Nephron progenitor cell (in vitro differentiated cells): ENCODE data around the gene SLC35F3.
"Not testable (repeated sequence)": the region's sequence is repeated elsewhere in the genome, so short reads cannot be mapped to it uniquely, and the experiment has no call there.

Source experiments
- DNase-seq: peaks from one replicate; pipeline ENCODE4 v3.0.0; 2021
- H3K27ac Mint-ChIP-seq: 2 replicates; pipeline ENCODE4 v1.8.0; 2021; ENCODE audit warnings: mild to moderate bottlenecking, moderate library complexity, mixed read lengths
- H3K27me3 Mint-ChIP-seq: 2 replicates; pipeline ENCODE4 v1.8.0; 2021; ENCODE audit warnings: mild to moderate bottlenecking, low read depth, mixed read lengths; ENCODE audit not compliant: poor library complexity
- H3K36me3 Mint-ChIP-seq: 2 replicates; pipeline ENCODE4 v1.8.0; 2021; ENCODE audit warnings: low read depth, mixed read lengths
- H3K4me1 Mint-ChIP-seq: 2 replicates; pipeline ENCODE4 v1.8.0; 2021; ENCODE audit warnings: mixed read lengths
- H3K4me3 Mint-ChIP-seq: 2 replicates; pipeline ENCODE4 v1.8.0; 2021; ENCODE audit warnings: mild to moderate bottlenecking, moderate library complexity, mixed read lengths
- H3K9me3 Mint-ChIP-seq: 2 replicates; pipeline ENCODE4 v1.8.0; 2021; ENCODE audit warnings: mild to moderate bottlenecking, moderate library complexity, mixed read lengths
- CTCF ChIP-seq: fragments of 200-600 bp; sonication (generic); IDR thresholded peaks from 2 replicates; pipeline ENCODE4 v1.5.0; 2021; ENCODE audit warnings: antibody characterized with exemption

SLC35F3 gene

GRCh38 chr1:234241941-234242490 is 337.5 kb downstream of the SLC35F3 start:
- peaks cover 5% of the 10 kb centered on the region for H3K9me3 Mint-ChIP-seq
- H3K27ac Mint-ChIP-seq: no peak overlapping the region
- H3K4me1 Mint-ChIP-seq: no peaks in the 10 kb centered on the region

GRCh38 chr1:234243521-234244260 is 339.2 kb downstream of the SLC35F3 start:
- Mint-ChIP-seq H3K27me3 (peaks cover 12% of the 10 kb centered on the region), H3K27ac (no peak overlapping the region), H3K36me3 (no peaks in the 10 kb centered on the region), H3K9me3 (peaks cover 22% of the 10 kb centered on the region), H3K4me1 (no peaks in the 10 kb centered on the region), H3K4me3 (no peak overlapping the region)
- no peak for DNase-seq
- TF ChIP-seq CTCF: no peak

More at GRCh38 chr1:234241941-234242490, 337.5 kb downstream of the SLC35F3 start:
- H3K36me3 Mint-ChIP-seq: no peaks in the 10 kb centered on the region
- H3K4me3 Mint-ChIP-seq: no peak overlapping the region
- no peak for DNase-seq
- TF ChIP-seq CTCF: no peak
- peaks cover 14% of the 10 kb centered on the region for H3K27me3 Mint-ChIP-seq

GRCh38 chr1:234244482-234244881 is 340.0 kb downstream of the SLC35F3 start:
- Mint-ChIP-seq H3K9me3 (peaks cover 29% of the 10 kb centered on the region), H3K27me3 (peaks cover 9% of the 10 kb centered on the region), H3K27ac (no peak overlapping the region), H3K4me3 (no peak overlapping the region), H3K36me3 (no peaks in the 10 kb centered on the region), H3K4me1 (no peaks in the 10 kb centered on the region)
- no peak for DNase-seq
- no peak for TF ChIP-seq CTCF

GRCh38 chr1:234246638-234247116 is 342.2 kb downstream of the SLC35F3 start:
- Mint-ChIP-seq H3K4me1 (no peaks in the 10 kb centered on the region), H3K9me3 (peaks cover 29% of the 10 kb centered on the region), H3K27ac (no peak overlapping the region), H3K4me3 (no peak overlapping the region), H3K27me3 (peaks cover 5% of the 10 kb centered on the region), H3K36me3 (no peaks in the 10 kb centered on the region)
- no peak for DNase-seq
- TF ChIP-seq CTCF: no peak

- H3K27me3 Mint-ChIP-seq, H3K27ac Mint-ChIP-seq, H3K36me3 Mint-ChIP-seq, H3K4me1 Mint-ChIP-seq, H3K4me3 Mint-ChIP-seq, DNase-seq: not testable (repeated sequence)
- peaks cover 29% of the 10 kb centered on the region for H3K9me3 Mint-ChIP-seq
Observed at GRCh38 chr1:234247746-234248145, 343.3 kb downstream of the SLC35F3 start.

GRCh38 chr1:234250747-234251146 is 346.3 kb downstream of the SLC35F3 start:
- no peak overlapping the region for H3K27ac Mint-ChIP-seq
- no peak overlapping the region for H3K4me3 Mint-ChIP-seq
- no peak for DNase-seq
- no peaks in the 10 kb centered on the region for H3K36me3 Mint-ChIP-seq
- H3K4me1 Mint-ChIP-seq: no peaks in the 10 kb centered on the region
- H3K9me3 Mint-ChIP-seq: peaks cover 29% of the 10 kb centered on the region
- no peak for TF ChIP-seq CTCF
- peaks cover 6% of the 10 kb centered on the region for H3K27me3 Mint-ChIP-seq
